HG03469 (cell line): ENCODE measurements around the gene LTB4R2.

Experiments
- ATAC-seq: cut with Tn5 transposase; IDR thresholded peaks from one replicate; pipeline ENCODE4 v1.9.1; 2021; ENCODE audit warnings: mild to moderate bottlenecking, moderate library complexity, moderate number of reproducible peaks; ENCODE audit not compliant: unreplicated experiment

The LTB4R2 gene

GRCh38 chr14:24309538-24310264 lies at the start of gene LTB4R2:
TSS of gene LTB4R2 (plus strand) at chr14:24310140. CDS start at chr14:24310665, 525 bp downstream.
- ATAC-seq = no peak

- ATAC-seq = no peak
Measured at GRCh38 chr14:24260780-24261157, 49.2 kb upstream of the LTB4R2 start.

- no peak for ATAC-seq
Measured at GRCh38 chr14:24261256-24261968, 48.5 kb upstream of the LTB4R2 start.

GRCh38 chr14:24261969-24262327 lies 48.0 kb upstream of the LTB4R2 start:
- ATAC-seq = no peak

- no peak for ATAC-seq
Measured at GRCh38 chr14:24262821-24263733, 46.9 kb upstream of the LTB4R2 start, which contains the start of gene TGM1. TSS of gene TGM1 (minus strand) at chr14:24263177. CDS start at chr14:24262352, 825 bp downstream.

GRCh38 chr14:24263848-24264247 lies 46.1 kb upstream of the LTB4R2 start:
- ATAC-seq = no peak

GRCh38 chr14:24264298-24264697 lies 45.6 kb upstream of the LTB4R2 start:
- no peak for ATAC-seq

GRCh38 chr14:24266344-24267244 lies 43.3 kb upstream of the LTB4R2 start:
- ATAC-seq = no peak

GRCh38 chr14:24267516-24267915 lies 42.4 kb upstream of the LTB4R2 start:
- no peak for ATAC-seq

GRCh38 chr14:24268225-24268624 lies 41.7 kb upstream of the LTB4R2 start:
- no peak for ATAC-seq

GRCh38 chr14:24269368-24269767 lies 40.6 kb upstream of the LTB4R2 start:
- ATAC-seq = no peak

GRCh38 chr14:24269910-24270536 lies 39.9 kb upstream of the LTB4R2 start:
- no peak for ATAC-seq

- ATAC-seq = no peak
Measured at GRCh38 chr14:24270537-24271133, 39.3 kb upstream of the LTB4R2 start.

GRCh38 chr14:24271134-24271833 lies 38.7 kb upstream of the LTB4R2 start, which contains the start of gene RABGGTA:
TSS of gene RABGGTA (minus strand) at chr14:24271597. CDS start at chr14:24271115, 482 bp downstream.
- peak; percentile 83 for ATAC-seq

- ATAC-seq = no peak
Measured at GRCh38 chr14:24271834-24272263, 38.1 kb upstream of the LTB4R2 start.

GRCh38 chr14:24272467-24272866 lies 37.5 kb upstream of the LTB4R2 start:
- no peak for ATAC-seq

GRCh38 chr14:24273422-24273998 lies 36.4 kb upstream of the LTB4R2 start:
- ATAC-seq = no peak

- peak; percentile 37 for ATAC-seq
Measured at GRCh38 chr14:24274101-24274543, 35.8 kb upstream of the LTB4R2 start.
